SU-DHL-6 (cell line): ENCODE results near the gene SLC9A1.

Experiments used
- H2AFZ ChIP-seq: fragments of 200-600 bp; sonication (generic); 2 replicates; pipeline ENCODE4 v1.6.1; 2014; ENCODE audit warnings: low read depth, mild to moderate bottlenecking, moderate library complexity, mixed read lengths, antibody characterized with exemption, low read length; ENCODE audit not compliant: severe bottlenecking
- H3F3A ChIP-seq: fragments of 200-600 bp; shearing (Covaris generic); 2 replicates; pipeline ENCODE4 v1.6.0; 2016; ENCODE audit warnings: antibody characterized with exemption, mild to moderate bottlenecking; ENCODE audit not compliant: insufficient read depth
- H3K27ac ChIP-seq: fragments of 200-600 bp; sonication (generic); 2 replicates; pipeline ENCODE4 v1.5.1; 2016; ENCODE audit warnings: low read depth, mild to moderate bottlenecking, low read length, moderate library complexity, mixed read lengths
- H3K27me3 ChIP-seq: fragments of 200-600 bp; sonication (generic), shearing (Covaris generic); 2 replicates; pipeline ENCODE4 v1.6.0; 2014; ENCODE audit warnings: mild to moderate bottlenecking, low read length
- H3K36me3 ChIP-seq: fragments of 200-600 bp; sonication (generic); 2 replicates; pipeline ENCODE4 v1.6.1; 2014; ENCODE audit warnings: mild to moderate bottlenecking, low read length, mixed read lengths
- H3K4me2 ChIP-seq: fragments of 300-600, 200-600 bp; shearing (Covaris generic), sonication (generic); 2 replicates; pipeline ENCODE4 v1.6.0; 2014; ENCODE audit warnings: low read length, low read depth, mild to moderate bottlenecking; ENCODE audit not compliant: poor library complexity, severe bottlenecking
- H3K4me3 ChIP-seq: fragments of 200-600 bp; sonication (generic); 2 replicates; pipeline ENCODE4 v1.5.1; 2014; ENCODE audit warnings: antibody characterized with exemption, low read length, mild to moderate bottlenecking, mixed read lengths; ENCODE audit not compliant: insufficient read depth, poor library complexity, severe bottlenecking
- H3K79me2 ChIP-seq: fragments of 200-600 bp; sonication (generic); 2 replicates; pipeline ENCODE4 v1.6.1; 2014; ENCODE audit warnings: mild to moderate bottlenecking, low read length, moderate library complexity; ENCODE audit not compliant: insufficient read depth
- H3K9ac ChIP-seq: fragments of 200-600 bp; sonication (generic); 2 replicates; pipeline ENCODE4 v1.7.0; 2014; ENCODE audit warnings: mild to moderate bottlenecking, low read length
- H3K9me2 ChIP-seq: fragments of 200-600 bp; sonication (generic); replicated peaks from 2 replicates; pipeline ENCODE4 v1.6.1; 2014; ENCODE audit warnings: low read length; ENCODE audit not compliant: insufficient read depth
- H3K9me3 ChIP-seq: fragments of 200-600 bp; sonication (generic); 2 replicates; pipeline ENCODE4 v1.6.1; 2014; ENCODE audit warnings: low read length, mixed read lengths; ENCODE audit not compliant: insufficient read depth
- H4K20me1 ChIP-seq: fragments of 200-600 bp; sonication (generic); 2 replicates; pipeline ENCODE4 v1.6.1; 2014; ENCODE audit warnings: low read depth, mild to moderate bottlenecking, antibody characterized with exemption, low read length, moderate library complexity, mixed read lengths
- EZH2phosphoT487 ChIP-seq: fragments of 200-600 bp; sonication (generic), shearing (Covaris generic); conservative IDR thresholded peaks from 2 replicates; pipeline ENCODE4 v1.6.1; 2018; ENCODE audit warnings: mild to moderate bottlenecking, antibody characterized with exemption, low read length, moderate library complexity, mixed read lengths
- TF ChIP-seq, protein P1 (sequence below): fragments of 200-600 bp; sonication (generic); IDR thresholded peaks from one replicate; pipeline ENCODE4 v1.5.1; 2017; ENCODE audit warnings: antibody characterized with exemption, mild to moderate bottlenecking, low read length, moderate library complexity; ENCODE audit not compliant: insufficient read depth, poor library complexity, severe bottlenecking

Gene SLC9A1

DNA sequence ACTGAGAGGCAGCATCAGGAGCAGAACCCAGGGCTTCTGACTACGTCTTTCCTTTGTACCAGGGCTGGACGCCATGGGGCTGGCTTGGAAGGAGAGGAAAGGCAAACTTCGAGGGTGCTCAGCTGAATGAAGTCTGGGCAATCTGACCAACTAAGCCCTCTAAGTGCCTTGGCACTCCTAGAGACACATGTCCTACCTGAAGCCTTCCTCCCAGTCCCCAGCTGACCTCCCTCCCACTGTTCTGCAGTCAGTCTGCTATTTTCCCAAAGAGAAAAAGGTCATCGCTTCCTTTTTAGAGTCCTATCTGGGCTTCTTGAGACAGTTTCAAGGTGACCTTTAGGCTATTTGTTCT lies 5.2 kb downstream of the SLC9A1 start:
- H3K79me2 ChIP-seq = no peaks in the 10 kb centered on the region
- no peaks in the 10 kb centered on the region for H3K27me3 ChIP-seq
- no peak overlapping the region for H2AFZ ChIP-seq
- no peaks in the 10 kb centered on the region for H3K9me2 ChIP-seq
- H3K4me3 ChIP-seq = no peak overlapping the region
- H3K9ac ChIP-seq = no peak overlapping the region
- H3F3A ChIP-seq = no peaks in the 10 kb centered on the region
- H4K20me1 ChIP-seq = no peaks in the 10 kb centered on the region
- H3K9me3 ChIP-seq = no peaks in the 10 kb centered on the region
- no peak overlapping the region for H3K4me2 ChIP-seq
- H3K36me3 ChIP-seq = no peaks in the 10 kb centered on the region
- H3K27ac ChIP-seq = no peak overlapping the region
- TF ChIP-seq, protein P1, sequence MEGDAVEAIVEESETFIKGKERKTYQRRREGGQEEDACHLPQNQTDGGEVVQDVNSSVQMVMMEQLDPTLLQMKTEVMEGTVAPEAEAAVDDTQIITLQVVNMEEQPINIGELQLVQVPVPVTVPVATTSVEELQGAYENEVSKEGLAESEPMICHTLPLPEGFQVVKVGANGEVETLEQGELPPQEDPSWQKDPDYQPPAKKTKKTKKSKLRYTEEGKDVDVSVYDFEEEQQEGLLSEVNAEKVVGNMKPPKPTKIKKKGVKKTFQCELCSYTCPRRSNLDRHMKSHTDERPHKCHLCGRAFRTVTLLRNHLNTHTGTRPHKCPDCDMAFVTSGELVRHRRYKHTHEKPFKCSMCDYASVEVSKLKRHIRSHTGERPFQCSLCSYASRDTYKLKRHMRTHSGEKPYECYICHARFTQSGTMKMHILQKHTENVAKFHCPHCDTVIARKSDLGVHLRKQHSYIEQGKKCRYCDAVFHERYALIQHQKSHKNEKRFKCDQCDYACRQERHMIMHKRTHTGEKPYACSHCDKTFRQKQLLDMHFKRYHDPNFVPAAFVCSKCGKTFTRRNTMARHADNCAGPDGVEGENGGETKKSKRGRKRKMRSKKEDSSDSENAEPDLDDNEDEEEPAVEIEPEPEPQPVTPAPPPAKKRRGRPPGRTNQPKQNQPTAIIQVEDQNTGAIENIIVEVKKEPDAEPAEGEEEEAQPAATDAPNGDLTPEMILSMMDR = no peak
- no peak for TF ChIP-seq EZH2phosphoT487

- Histone ChIP-seq H3K27me3 (no peaks in the 10 kb centered on the region), H3K9ac (no peak overlapping the region), H3K4me2 (no peak overlapping the region), H3K36me3 (no peaks in the 10 kb centered on the region), H3F3A (no peaks in the 10 kb centered on the region), H4K20me1 (no peaks in the 10 kb centered on the region), H3K9me2 (no peaks in the 10 kb centered on the region), H3K4me3 (no peak overlapping the region), H3K79me2 (no peaks in the 10 kb centered on the region), H3K27ac (no peak overlapping the region), H3K9me3 (no peaks in the 10 kb centered on the region), H2AFZ (no peak overlapping the region)
- no peak for TF ChIP-seq EZH2phosphoT487
- TF ChIP-seq, protein P1 = no peak
Observed at GRCh38 chr1:27149084-27149761, 5.7 kb downstream of the SLC9A1 start.

DNA sequence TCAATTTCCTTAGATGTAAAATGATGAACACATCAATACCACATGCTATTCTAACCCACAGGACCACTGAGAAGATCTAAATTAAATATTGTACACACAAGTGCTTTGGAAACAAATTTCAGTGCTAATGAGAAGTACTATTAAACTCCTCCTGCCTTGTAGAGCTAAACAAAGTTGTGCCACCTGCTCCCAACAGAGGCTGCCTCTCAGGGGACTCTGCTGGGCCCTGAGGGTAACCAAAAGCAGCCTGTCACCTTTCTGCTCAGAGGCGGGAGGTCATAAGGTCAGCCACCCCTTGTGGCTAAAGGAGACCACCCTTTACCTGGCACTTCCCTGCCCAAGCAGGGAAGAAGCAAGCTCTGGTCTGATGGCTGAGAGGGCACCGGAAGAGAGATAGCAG lies 6.3 kb downstream of the SLC9A1 start:
- Histone ChIP-seq H3K4me2 (no peak overlapping the region), H3K79me2 (no peaks in the 10 kb centered on the region), H3K27ac (no peak overlapping the region), H3K36me3 (no peaks in the 10 kb centered on the region), H3K9ac (no peak overlapping the region), H3K9me2 (no peaks in the 10 kb centered on the region), H3K27me3 (no peaks in the 10 kb centered on the region), H3K9me3 (no peaks in the 10 kb centered on the region), H3F3A (no peaks in the 10 kb centered on the region), H2AFZ (no peak overlapping the region), H4K20me1 (no peaks in the 10 kb centered on the region), H3K4me3 (no peak overlapping the region)
- TF ChIP-seq, protein P1 = no peak
- TF ChIP-seq EZH2phosphoT487 = no peak
